ENCODE results near the gene NISCH. TPM values are rescaled to one million over a fixed set of nuclear protein-coding genes. Genes with fewer than 3 reads are reported as not detected.
A peak's percentile ranks its signal among the peaks of the same experiment; 100 is the strongest.

Gene NISCH
- total and polyA plus RNA-seq, 3 donors from 2014 or later, result 166 to 327 (median 315) TPM

DNA sequence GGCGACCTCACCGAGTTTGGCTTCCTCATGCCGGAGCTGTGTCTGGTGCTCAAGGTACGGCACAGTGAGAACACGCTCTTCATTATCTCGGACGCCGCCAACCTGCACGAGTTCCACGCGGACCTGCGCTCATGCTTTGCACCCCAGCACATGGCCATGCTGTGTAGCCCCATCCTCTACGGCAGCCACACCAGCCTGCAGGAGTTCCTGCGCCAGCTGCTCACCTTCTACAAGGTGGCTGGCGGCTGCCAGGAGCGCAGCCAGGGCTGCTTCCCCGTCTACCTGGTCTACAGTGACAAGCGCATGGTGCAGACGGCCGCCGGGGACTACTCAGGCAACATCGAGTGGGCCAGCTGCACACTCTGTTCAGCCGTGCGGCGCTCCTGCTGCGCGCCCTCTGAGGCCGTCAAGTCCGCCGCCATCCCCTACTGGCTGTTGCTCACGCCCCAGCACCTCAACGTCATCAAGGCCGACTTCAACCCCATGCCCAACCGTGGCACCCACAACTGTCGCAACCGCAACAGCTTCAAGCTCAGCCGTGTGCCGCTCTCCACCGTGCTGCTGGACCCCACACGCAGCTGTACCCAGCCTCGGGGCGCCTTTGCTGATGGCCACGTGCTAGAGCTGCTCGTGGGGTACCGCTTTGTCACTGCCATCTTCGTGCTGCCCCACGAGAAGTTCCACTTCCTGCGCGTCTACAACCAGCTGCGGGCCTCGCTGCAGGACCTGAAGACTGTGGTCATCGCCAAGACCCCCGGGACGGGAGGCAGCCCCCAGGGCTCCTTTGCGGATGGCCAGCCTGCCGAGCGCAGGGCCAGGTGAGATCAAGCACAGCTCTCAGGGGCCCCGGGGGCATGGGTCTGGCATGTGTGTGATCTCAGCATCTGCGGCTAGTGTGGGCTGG, 32.6 kb downstream of the NISCH start:
- Histone ChIP-seq H3K9me3 (no peaks in the 10 kb centered on the region), H3K4me1 (peaks cover 74% of the 10 kb centered on the region), H3K27ac (peak overlapping the region; percentile 44 to 81), H3K27me3 (no peaks in the 10 kb centered on the region), H3K4me3 (no peak overlapping the region), H3K36me3 (ENCODE audit: low read depth, missing control alignments) (no peaks in the 10 kb centered on the region)
- TF ChIP-seq, protein P1, sequence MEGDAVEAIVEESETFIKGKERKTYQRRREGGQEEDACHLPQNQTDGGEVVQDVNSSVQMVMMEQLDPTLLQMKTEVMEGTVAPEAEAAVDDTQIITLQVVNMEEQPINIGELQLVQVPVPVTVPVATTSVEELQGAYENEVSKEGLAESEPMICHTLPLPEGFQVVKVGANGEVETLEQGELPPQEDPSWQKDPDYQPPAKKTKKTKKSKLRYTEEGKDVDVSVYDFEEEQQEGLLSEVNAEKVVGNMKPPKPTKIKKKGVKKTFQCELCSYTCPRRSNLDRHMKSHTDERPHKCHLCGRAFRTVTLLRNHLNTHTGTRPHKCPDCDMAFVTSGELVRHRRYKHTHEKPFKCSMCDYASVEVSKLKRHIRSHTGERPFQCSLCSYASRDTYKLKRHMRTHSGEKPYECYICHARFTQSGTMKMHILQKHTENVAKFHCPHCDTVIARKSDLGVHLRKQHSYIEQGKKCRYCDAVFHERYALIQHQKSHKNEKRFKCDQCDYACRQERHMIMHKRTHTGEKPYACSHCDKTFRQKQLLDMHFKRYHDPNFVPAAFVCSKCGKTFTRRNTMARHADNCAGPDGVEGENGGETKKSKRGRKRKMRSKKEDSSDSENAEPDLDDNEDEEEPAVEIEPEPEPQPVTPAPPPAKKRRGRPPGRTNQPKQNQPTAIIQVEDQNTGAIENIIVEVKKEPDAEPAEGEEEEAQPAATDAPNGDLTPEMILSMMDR (IDR thresholded peaks at IDR 0.05), result no peak
- TF ChIP-seq POLR2A (IDR thresholded peaks at IDR 0.05), result no peak
- no peak for DNase-seq
- 94 to 98% methylated on average over 16 to 58 of the region's 59 CpGs for WGBS, 2 donors
- intact Hi-C loops (cut with DNase I; ENCODE audit: low total_unique reads), result loop anchor here (5.0 kb wide), 1 partner anchor 49 kb away; the partner anchor contains the start of gene UQCC5

DNA sequence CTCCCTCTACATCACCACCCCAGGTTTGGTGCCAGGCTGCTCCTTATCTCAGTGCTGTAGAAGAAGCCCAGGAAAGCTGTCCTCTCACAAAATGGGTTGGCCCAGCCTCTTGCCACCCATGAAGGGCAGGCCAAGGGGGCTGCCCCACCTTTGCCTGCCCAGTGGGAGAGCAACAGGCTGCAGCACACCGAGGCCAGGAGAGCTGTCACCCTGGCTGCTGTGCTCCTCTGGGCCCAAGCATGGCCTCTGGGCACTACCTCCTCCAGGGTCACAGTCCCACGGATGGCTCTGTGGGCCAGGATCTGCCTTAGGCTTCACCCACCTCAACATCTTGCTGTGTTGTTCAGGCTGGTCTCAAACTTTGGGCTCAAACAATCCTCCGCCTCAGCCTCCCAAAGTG, 33.3 kb downstream of the NISCH start:
- TF ChIP-seq POLR2A (IDR thresholded peaks at IDR 0.05), result no peak
- TF ChIP-seq, protein P1 (IDR thresholded peaks at IDR 0.05), result no peak
- 80 to 100% methylated on average over 1 to 3 of the region's 3 CpGs for WGBS, 2 donors
- Histone ChIP-seq H3K36me3 (ENCODE audit: low read depth, missing control alignments) (no peaks in the 10 kb centered on the region), H3K9me3 (no peaks in the 10 kb centered on the region), H3K27me3 (no peaks in the 10 kb centered on the region), H3K4me1 (peaks cover 73% of the 10 kb centered on the region), H3K27ac (peak overlapping the region; percentile 44 to 81), H3K4me3 (no peak overlapping the region)
- intact Hi-C loops (cut with DNase I; ENCODE audit: low total_unique reads), result loop anchor here (5.0 kb wide), 1 partner anchor 49 kb away; the partner anchor contains the start of gene UQCC5
- no peak for DNase-seq

DNA sequence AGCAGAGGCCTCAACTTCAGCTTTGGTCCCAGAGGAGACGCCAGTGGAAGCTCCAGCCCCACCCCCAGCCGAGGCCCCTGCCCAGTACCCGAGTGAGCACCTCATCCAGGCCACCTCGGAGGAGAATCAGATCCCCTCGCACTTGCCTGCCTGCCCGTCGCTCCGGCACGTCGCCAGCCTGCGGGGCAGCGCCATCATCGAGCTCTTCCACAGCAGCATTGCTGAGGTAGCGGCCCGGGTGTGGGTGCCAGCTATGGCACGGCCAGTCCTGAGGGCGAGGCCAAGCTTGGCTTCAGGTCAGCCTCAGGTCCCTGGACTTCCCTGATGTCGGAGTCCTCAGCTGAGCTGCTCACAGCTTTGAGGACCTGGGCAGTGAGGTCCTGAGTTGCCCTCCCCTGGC, 34.0 kb downstream of the NISCH start:
- Histone ChIP-seq H3K27ac (peak overlapping the region; percentile 72 to 81), H3K4me3 (no peak overlapping the region), H3K4me1 (peaks cover 75% of the 10 kb centered on the region), H3K9me3 (no peaks in the 10 kb centered on the region), H3K27me3 (no peaks in the 10 kb centered on the region), H3K36me3 (ENCODE audit: low read depth, missing control alignments) (no peaks in the 10 kb centered on the region)
- intact Hi-C loops (cut with DNase I; ENCODE audit: low total_unique reads), result loop anchor here (5.0 kb wide), 1 partner anchor 48 kb away; the partner anchor contains the start of gene UQCC5
- TF ChIP-seq, protein P1 (IDR thresholded peaks at IDR 0.05), result no peak
- TF ChIP-seq POLR2A (IDR thresholded peaks at IDR 0.05), result no peak
- no peak for DNase-seq
- WGBS, 2 donors, result 93% methylated on average over 14 of the region's 18 CpGs; no CpG with 5 or more reads in 1 of the 2 donors

DNA sequence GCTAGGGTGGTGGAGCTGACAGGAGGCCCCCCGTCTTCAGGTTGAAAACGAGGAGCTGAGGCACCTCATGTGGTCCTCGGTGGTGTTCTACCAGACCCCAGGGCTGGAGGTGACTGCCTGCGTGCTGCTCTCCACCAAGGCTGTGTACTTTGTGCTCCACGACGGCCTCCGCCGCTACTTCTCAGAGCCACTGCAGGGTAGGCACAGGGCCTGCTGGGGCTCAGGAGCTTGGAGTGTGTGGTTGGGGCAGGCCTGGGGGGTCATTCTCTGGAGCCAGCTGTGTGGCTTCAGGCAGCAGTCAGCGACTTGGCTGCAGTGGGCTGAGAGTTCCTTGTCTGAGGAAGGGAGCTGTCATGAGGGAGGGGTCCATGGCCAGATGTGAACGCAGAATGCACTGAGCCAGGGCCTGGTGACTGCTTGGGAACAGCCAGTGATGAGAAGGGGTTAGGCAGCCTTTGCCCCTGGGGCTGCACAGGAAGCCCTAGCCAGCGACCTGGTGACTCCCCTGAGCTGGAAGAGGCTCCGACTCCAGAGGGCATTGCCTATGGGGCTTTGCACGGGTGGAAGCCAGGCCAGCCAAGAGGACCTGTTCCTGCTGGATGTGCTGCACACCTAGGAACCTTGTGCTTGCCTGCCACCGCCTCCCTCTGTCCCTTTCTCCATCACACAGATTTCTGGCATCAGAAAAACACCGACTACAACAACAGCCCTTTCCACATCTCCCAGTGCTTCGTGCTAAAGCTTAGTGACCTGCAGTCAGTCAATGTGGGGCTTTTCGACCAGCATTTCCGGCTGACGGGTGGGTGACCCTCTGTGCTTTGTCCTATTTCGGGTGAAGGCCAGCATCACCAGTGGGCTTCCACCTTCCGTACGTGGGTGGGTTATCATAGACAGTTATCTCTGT, 34.9 kb downstream of the NISCH start:
- DNase-seq, result no peak
- Histone ChIP-seq H3K4me1 (peaks cover 75% of the 10 kb centered on the region), H3K4me3 (no peak overlapping the region), H3K27me3 (no peaks in the 10 kb centered on the region), H3K9me3 (no peaks in the 10 kb centered on the region), H3K36me3 (ENCODE audit: low read depth, missing control alignments) (no peaks in the 10 kb centered on the region), H3K27ac (peak overlapping the region; percentile 72 to 81)
- 53 to 57% methylated on average over 11 to 22 of the region's 22 CpGs for WGBS, 2 donors
- TF ChIP-seq POLR2A (IDR thresholded peaks at IDR 0.05), result no peak
- TF ChIP-seq, protein P1 (IDR thresholded peaks at IDR 0.05), result no peak
- intact Hi-C loops (cut with DNase I; ENCODE audit: low total_unique reads), result no loop called here

Measured in testis (tissue), 3 donors.